MM.1S (cell line): ENCODE data around the gene WRAP73.

Source experiments
- DNase-seq: peaks from one replicate; pipeline ENCODE4 v3.0.0-alpha.2; 2015
- H2AFZ ChIP-seq: fragments of 300-600 bp; sonication (generic); 2 replicates; pipeline ENCODE4 v1.6.0; 2016; ENCODE audit warnings: antibody characterized with exemption, low read length
- H3F3A ChIP-seq: fragments of 300-600 bp; sonication (generic); 2 replicates; pipeline ENCODE4 v1.6.1; 2016; ENCODE audit warnings: mild to moderate bottlenecking, antibody characterized with exemption, low read length, moderate library complexity, mixed read lengths; ENCODE audit not compliant: insufficient read depth
- H3K27ac ChIP-seq: fragments of 300-600 bp; sonication (generic); 2 replicates; pipeline ENCODE4 v1.5.1; 2016; ENCODE audit warnings: mild to moderate bottlenecking, low read length
- H3K27me3 ChIP-seq: fragments of 300-600 bp; sonication (generic); replicated peaks from 2 replicates; pipeline ENCODE4 v1.6.0; 2016; ENCODE audit warnings: low read length; ENCODE audit not compliant: insufficient read depth
- H3K36me3 ChIP-seq: fragments of 300-600 bp; sonication (generic); replicated peaks from 2 replicates; pipeline ENCODE4 v1.6.1; 2016; ENCODE audit warnings: mild to moderate bottlenecking, low read length, mixed read lengths; ENCODE audit not compliant: insufficient read depth
- H3K4me1 ChIP-seq: fragments of 300-600 bp; sonication (generic); 2 replicates; pipeline ENCODE4 v1.6.1; 2016; ENCODE audit warnings: low read length, mixed read lengths
- H3K4me2 ChIP-seq: fragments of 300-600 bp; sonication (generic); 2 replicates; pipeline ENCODE4 v1.6.0; 2016; ENCODE audit warnings: low read depth, low read length
- H3K4me3 ChIP-seq: fragments of 300-600 bp; sonication (generic); 2 replicates; pipeline ENCODE4 v1.5.1; 2016; ENCODE audit warnings: low read length, mixed read lengths
- H3K79me2 ChIP-seq: fragments of 300-600 bp; sonication (generic); 2 replicates; pipeline ENCODE4 v1.6.1; 2016; ENCODE audit warnings: mixed run types, low read length, mixed read lengths
- H3K9ac ChIP-seq: fragments of 300-600 bp; sonication (generic); 2 replicates; pipeline ENCODE4 v1.6.1; 2016; ENCODE audit warnings: low read length, mixed read lengths
- H3K9me2 ChIP-seq: fragments of 300-600 bp; sonication (generic); replicated peaks from 2 replicates; pipeline ENCODE4 v1.6.1; 2016; ENCODE audit warnings: mild to moderate bottlenecking, low read length, mixed read lengths; ENCODE audit not compliant: insufficient read depth
- H3K9me3 ChIP-seq: fragments of 300-600 bp; sonication (generic); replicated peaks from 2 replicates; pipeline ENCODE4 v1.6.1; 2016; ENCODE audit warnings: mild to moderate bottlenecking, low read length, mixed read lengths; ENCODE audit not compliant: insufficient read depth
- H4K20me1 ChIP-seq: fragments of 300-600 bp; sonication (generic); 2 replicates; pipeline ENCODE4 v1.6.1; 2016; ENCODE audit warnings: mild to moderate bottlenecking, low read length, moderate library complexity, mixed read lengths; ENCODE audit not compliant: insufficient read depth
- CTCF ChIP-seq: fragments of 300-600 bp; sonication (generic); IDR thresholded peaks from 2 replicates; pipeline ENCODE4 v1.5.1; 2016; ENCODE audit warnings: antibody characterized with exemption, low read length, mixed read lengths
- EZH2 ChIP-seq: fragments of 300-600 bp; sonication (generic); optimal IDR thresholded peaks from 2 replicates; pipeline ENCODE3; 2017; ENCODE audit warnings: low read depth, mild to moderate bottlenecking, antibody characterized with exemption, low read length, mixed read lengths
- EZH2phosphoT487 ChIP-seq: fragments of 300-600 bp; sonication (generic); IDR thresholded peaks from 2 replicates; pipeline ENCODE4 v1.6.1; 2018; ENCODE audit warnings: antibody characterized with exemption, low read length

WRAP73 gene

GRCh38 chr1:3618531-3618880, 31.4 kb downstream of the WRAP73 start:
- H3K36me3 ChIP-seq, result no peaks in the 10 kb centered on the region
- no peaks in the 10 kb centered on the region for H3K79me2 ChIP-seq
- no peaks in the 10 kb centered on the region for H3K4me1 ChIP-seq
- TF ChIP-seq CTCF (no peak), EZH2 (no peak), EZH2phosphoT487 (no peak)
- H3K9ac ChIP-seq, result no peak overlapping the region
- no peak overlapping the region for H3K27ac ChIP-seq
- H3K4me3 ChIP-seq, result no peak overlapping the region
- no peak overlapping the region for H2AFZ ChIP-seq
- no peaks in the 10 kb centered on the region for H3K9me3 ChIP-seq
- no peak overlapping the region for H3K4me2 ChIP-seq
- H3K9me2 ChIP-seq, result no peaks in the 10 kb centered on the region
- H4K20me1 ChIP-seq, result no peaks in the 10 kb centered on the region
- DNase-seq, result no peak
- H3K27me3 ChIP-seq, result peaks cover 60% of the 10 kb centered on the region
- no peaks in the 10 kb centered on the region for H3F3A ChIP-seq

GRCh38 chr1:3617806-3618345, 32.0 kb downstream of the WRAP73 start:
- H3K9ac ChIP-seq, result no peak overlapping the region

GRCh38 chr1:3616861-3617260, 33.0 kb downstream of the WRAP73 start:
- TF ChIP-seq EZH2phosphoT487 (no peak), CTCF (no peak), EZH2 (no peak)

More at GRCh38 chr1:3617806-3618345, 32.0 kb downstream of the WRAP73 start:
- no peaks in the 10 kb centered on the region for H3K4me1 ChIP-seq
- no peak overlapping the region for H3K4me3 ChIP-seq
- no peaks in the 10 kb centered on the region for H3K36me3 ChIP-seq
- H3K4me2 ChIP-seq, result no peak overlapping the region
- no peak for TF ChIP-seq CTCF
- TF ChIP-seq EZH2, result no peak
- TF ChIP-seq EZH2phosphoT487, result no peak
- H2AFZ ChIP-seq, result no peak overlapping the region
- no peaks in the 10 kb centered on the region for H3F3A ChIP-seq
- no peaks in the 10 kb centered on the region for H4K20me1 ChIP-seq
- H3K9me2 ChIP-seq, result no peaks in the 10 kb centered on the region
- H3K79me2 ChIP-seq, result no peaks in the 10 kb centered on the region
- H3K9me3 ChIP-seq, result no peaks in the 10 kb centered on the region
- DNase-seq, result no peak
- H3K27me3 ChIP-seq, result peaks cover 66% of the 10 kb centered on the region
- no peak overlapping the region for H3K27ac ChIP-seq

More at GRCh38 chr1:3616861-3617260, 33.0 kb downstream of the WRAP73 start:
- Histone ChIP-seq H3K9ac (no peak overlapping the region), H3K9me3 (no peaks in the 10 kb centered on the region), H3K79me2 (no peaks in the 10 kb centered on the region), H3K27me3 (peaks cover 77% of the 10 kb centered on the region), H3K9me2 (no peaks in the 10 kb centered on the region), H3K4me1 (no peaks in the 10 kb centered on the region), H3K4me2 (peak overlapping the region; percentile 25; the same call in 1 of the 2 replicates), H3K4me3 (no peak overlapping the region), H2AFZ (no peak overlapping the region), H4K20me1 (no peaks in the 10 kb centered on the region), H3F3A (no peaks in the 10 kb centered on the region), H3K27ac (no peak overlapping the region), H3K36me3 (no peaks in the 10 kb centered on the region)
- no peak for DNase-seq
